B cell (primary cell): ENCODE results near the gene MAP4K5.

Experiments
- EZH2 ChIP-seq: IDR thresholded peaks from 2 replicates; pipeline ENCODE4 v1.6.1; 2012; ENCODE audit warnings: borderline replicate concordance, low read depth, mild to moderate bottlenecking, moderate library complexity, low read length; ENCODE audit not compliant: insufficient read depth, poor library complexity, severe bottlenecking
- TF ChIP-seq, protein P1 (sequence below): fragments of 200-600 bp; IDR thresholded peaks from one replicate; pipeline ENCODE4 v1.8.0; 2022; ENCODE audit warnings: antibody characterized with exemption, mild to moderate bottlenecking

- TF ChIP-seq, protein P1, sequence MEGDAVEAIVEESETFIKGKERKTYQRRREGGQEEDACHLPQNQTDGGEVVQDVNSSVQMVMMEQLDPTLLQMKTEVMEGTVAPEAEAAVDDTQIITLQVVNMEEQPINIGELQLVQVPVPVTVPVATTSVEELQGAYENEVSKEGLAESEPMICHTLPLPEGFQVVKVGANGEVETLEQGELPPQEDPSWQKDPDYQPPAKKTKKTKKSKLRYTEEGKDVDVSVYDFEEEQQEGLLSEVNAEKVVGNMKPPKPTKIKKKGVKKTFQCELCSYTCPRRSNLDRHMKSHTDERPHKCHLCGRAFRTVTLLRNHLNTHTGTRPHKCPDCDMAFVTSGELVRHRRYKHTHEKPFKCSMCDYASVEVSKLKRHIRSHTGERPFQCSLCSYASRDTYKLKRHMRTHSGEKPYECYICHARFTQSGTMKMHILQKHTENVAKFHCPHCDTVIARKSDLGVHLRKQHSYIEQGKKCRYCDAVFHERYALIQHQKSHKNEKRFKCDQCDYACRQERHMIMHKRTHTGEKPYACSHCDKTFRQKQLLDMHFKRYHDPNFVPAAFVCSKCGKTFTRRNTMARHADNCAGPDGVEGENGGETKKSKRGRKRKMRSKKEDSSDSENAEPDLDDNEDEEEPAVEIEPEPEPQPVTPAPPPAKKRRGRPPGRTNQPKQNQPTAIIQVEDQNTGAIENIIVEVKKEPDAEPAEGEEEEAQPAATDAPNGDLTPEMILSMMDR = no peak
- no peak for TF ChIP-seq EZH2
These were observed 156.6 kb downstream of the MAP4K5 start for GRCh38 chr14:50375760-50376159.
